ENCODE data around the gene ITK.

The ITK gene

GRCh38 chr5:157172403-157172802, 8.2 kb upstream of the ITK start:
- intact Hi-C loops (cut with DNase I; ENCODE audit: low total_unique reads), result no loop called here
- H3K27me3 ChIP-seq, result no peaks in the 10 kb centered on the region
- H3K4me3 ChIP-seq, result no peak overlapping the region
- H3K36me3 ChIP-seq, result no peaks in the 10 kb centered on the region
- no peak overlapping the region for H3K27ac ChIP-seq
- no peaks in the 10 kb centered on the region for H3K4me1 ChIP-seq
- no peaks in the 10 kb centered on the region for H3K9me3 ChIP-seq
- DNase-seq, result no peak
- no peak for TF ChIP-seq CTCF (IDR thresholded peaks at IDR 0.05)

GRCh38 chr5:157175071-157175612, 5.5 kb upstream of the ITK start:
- Histone ChIP-seq H3K36me3 (no peaks in the 10 kb centered on the region), H3K9me3 (no peaks in the 10 kb centered on the region), H3K4me3 (no peak overlapping the region), H3K4me1 (no peaks in the 10 kb centered on the region), H3K27ac (no peak overlapping the region), H3K27me3 (peaks cover 0 to 4% of the 10 kb centered on the region in 2 donors)
- intact Hi-C loops (cut with DNase I; ENCODE audit: low total_unique reads), result no loop called here
- DNase-seq, result no peak
- TF ChIP-seq CTCF (IDR thresholded peaks at IDR 0.05), result no peak

- Histone ChIP-seq H3K9me3 (no peaks in the 10 kb centered on the region), H3K27ac (no peak overlapping the region), H3K4me1 (no peaks in the 10 kb centered on the region), H3K36me3 (no peaks in the 10 kb centered on the region), H3K27me3 (peaks cover 0 to 4% of the 10 kb centered on the region in 2 donors), H3K4me3 (no peak overlapping the region)
- TF ChIP-seq CTCF (IDR thresholded peaks at IDR 0.05), result no peak
- intact Hi-C loops (cut with DNase I; ENCODE audit: low total_unique reads), result no loop called here
- no peak for DNase-seq
Observed at GRCh38 chr5:157177953-157178352, 2.7 kb upstream of the ITK start.

- H3K9me3 ChIP-seq, result no peaks in the 10 kb centered on the region
- no peak for TF ChIP-seq CTCF (IDR thresholded peaks at IDR 0.05)
- intact Hi-C loops (cut with DNase I; ENCODE audit: low total_unique reads), result no loop called here
- DNase-seq, result no peak
- H3K4me3 ChIP-seq, result no peak overlapping the region
- peaks cover 0 to 6% of the 10 kb centered on the region in 2 donors for H3K27me3 ChIP-seq
- H3K36me3 ChIP-seq, result no peaks in the 10 kb centered on the region
- H3K27ac ChIP-seq, result no peak overlapping the region
- H3K4me1 ChIP-seq, result no peaks in the 10 kb centered on the region
Observed at GRCh38 chr5:157178966-157179365, 1.7 kb upstream of the ITK start.

DNA sequence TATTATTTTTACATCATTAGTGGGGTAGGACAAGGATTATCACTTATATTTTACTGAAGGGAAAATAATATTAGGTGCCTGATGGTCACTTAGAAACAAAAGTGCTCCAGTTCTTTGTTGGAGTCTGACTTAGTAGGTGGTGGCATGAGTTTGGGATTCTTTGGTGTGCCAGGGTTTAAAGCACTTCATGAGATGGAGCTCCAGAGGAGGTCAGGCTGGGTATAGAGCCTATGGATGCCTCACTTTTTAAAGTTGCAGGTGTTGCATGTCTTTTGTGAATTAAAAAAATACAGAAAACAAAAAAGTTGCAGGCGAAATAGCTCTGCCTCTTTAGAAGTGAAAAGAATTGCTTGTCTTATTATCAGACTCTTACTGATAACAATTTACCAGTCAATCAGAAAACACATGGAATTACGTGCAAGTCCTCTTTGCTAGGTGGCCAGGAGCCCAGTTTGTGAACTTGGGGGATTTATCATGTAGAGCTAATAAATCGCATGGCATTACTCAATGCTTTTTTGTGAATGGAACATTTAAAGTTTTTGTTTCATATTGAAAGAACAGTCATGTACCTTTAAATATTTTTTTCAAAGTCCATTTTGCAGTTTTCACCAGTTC, 1.6 kb downstream of the ITK start:
- intact Hi-C loops (cut with DNase I; ENCODE audit: low total_unique reads), result no loop called here
- DNase-seq, result no peak
- no peak overlapping the region for H3K4me3 ChIP-seq
- H3K27ac ChIP-seq, result no peak overlapping the region
- no peaks in the 10 kb centered on the region for H3K4me1 ChIP-seq
- no peak for TF ChIP-seq CTCF (IDR thresholded peaks at IDR 0.05)
- H3K36me3 ChIP-seq, result no peaks in the 10 kb centered on the region
- no peaks in the 10 kb centered on the region for H3K9me3 ChIP-seq
- peaks cover 0 to 9% of the 10 kb centered on the region in 2 donors for H3K27me3 ChIP-seq

Data from tibial artery (tissue), 4 donors.